ENCODE measurements around the gene TPCN2. TPM values are rescaled to one million over a fixed set of nuclear protein-coding genes. Genes with fewer than 3 reads are reported as not detected.

The TPCN2 gene
- total RNA-seq, 1 experiment from 2014 or later: 25.1 TPM

GRCh38 chr11:69057236-69057635 lies 8.5 kb downstream of the TPCN2 start:
- no peak for DNase-seq (ENCODE audit: low spot score)

- DNase-seq (ENCODE audit: low spot score): no peak
Observed at GRCh38 chr11:69057801-69058200, 9.1 kb downstream of the TPCN2 start.

- no peak for DNase-seq (ENCODE audit: low spot score)
Observed at GRCh38 chr11:69058511-69059270, 10.0 kb downstream of the TPCN2 start.

- no peak for DNase-seq (ENCODE audit: low spot score)
Observed at GRCh38 chr11:69059429-69059828, 10.7 kb downstream of the TPCN2 start.

GRCh38 chr11:69059985-69060384 lies 11.3 kb downstream of the TPCN2 start:
- no peak for DNase-seq (ENCODE audit: low spot score)

- DNase-seq (ENCODE audit: low spot score): no peak
Observed at GRCh38 chr11:69060806-69061712, 12.3 kb downstream of the TPCN2 start.

- no peak for DNase-seq (ENCODE audit: low spot score)
Observed at GRCh38 chr11:69061713-69062053, 13.0 kb downstream of the TPCN2 start.

GRCh38 chr11:69062169-69062855 lies 13.6 kb downstream of the TPCN2 start:
- DNase-seq (ENCODE audit: low spot score): no peak

- DNase-seq (ENCODE audit: low spot score): no peak
Observed at GRCh38 chr11:69062873-69063651, 14.3 kb downstream of the TPCN2 start.

- no peak for DNase-seq (ENCODE audit: low spot score)
Observed at GRCh38 chr11:69063652-69064260, 15.0 kb downstream of the TPCN2 start.

GRCh38 chr11:69064394-69064957 lies 15.7 kb downstream of the TPCN2 start:
- DNase-seq (ENCODE audit: low spot score): no peak

GRCh38 chr11:69065147-69065710 lies 16.5 kb downstream of the TPCN2 start:
- DNase-seq (ENCODE audit: low spot score): no peak

- DNase-seq (ENCODE audit: low spot score): no peak
Observed at GRCh38 chr11:69066122-69067112, 17.7 kb downstream of the TPCN2 start.

- DNase-seq (ENCODE audit: low spot score): no peak
Observed at GRCh38 chr11:69067200-69067599, 18.5 kb downstream of the TPCN2 start.

- no peak for DNase-seq (ENCODE audit: low spot score)
Observed at GRCh38 chr11:69071086-69071800, 22.5 kb downstream of the TPCN2 start.

GRCh38 chr11:69071956-69072355 lies 23.2 kb downstream of the TPCN2 start:
- no peak for DNase-seq (ENCODE audit: low spot score)

- no peak for DNase-seq (ENCODE audit: low spot score)
Observed at GRCh38 chr11:69073469-69073868, 24.7 kb downstream of the TPCN2 start.

- DNase-seq (ENCODE audit: low spot score): no peak
Observed at GRCh38 chr11:69074375-69075140, 25.8 kb downstream of the TPCN2 start.

Data from HT-29 (cell line).